BJ (cell line): ENCODE data around the gene IGFBP2. TPM values are rescaled to one million over a fixed set of nuclear protein-coding genes. Genes with fewer than 3 reads are reported as not detected.

Experiments
- CTCF ChIA-PET: fragments of 350-600 bp; formaldehyde crosslinking; extraction: SDS; loops from one replicate; lab custom pipeline; 2021; ENCODE audit warnings: antibody characterized with exemption, inconsistent platforms; lab: Yijun Ruan, JAX
- POLR2A ChIA-PET: fragments of 300-600 bp; sonication (Branson Sonifier 250); formaldehyde crosslinking; extraction: SDS; loops from one replicate; lab custom pipeline; 2021; ENCODE audit warnings: antibody characterized with exemption; lab: Charles Lee
- DNase-seq: peaks from one replicate; pipeline ENCODE4 v3.0.0-alpha.2; 2011; ENCODE audit warnings: low read depth
- H3K27me3 ChIP-seq: 2 replicates; pipeline ENCODE4 v1.6.0; 2011; ENCODE audit warnings: low read length; ENCODE audit not compliant: control insufficient read depth, insufficient read depth
- H3K36me3 ChIP-seq: 2 replicates; pipeline ENCODE4 v1.5.1; 2011; ENCODE audit warnings: low read length; ENCODE audit not compliant: control insufficient read depth, insufficient read depth
- H3K4me3 ChIP-seq: 2 replicates; pipeline ENCODE4 v1.5.1; 2011; ENCODE audit warnings: low read depth, mild to moderate bottlenecking, control low read depth, low read length
- polyA plus RNA-seq: library from polyadenylated mRNA; depleted of rRNA; stranded (reverse); fragments of >200 nt; gene quantifications from 2 replicates; pipeline ENCODE4 v1.2.3, GENCODE V29; 2011
- TF ChIP-seq, protein P1 (sequence below): IDR thresholded peaks from 2 replicates; pipeline ENCODE4 v1.5.1; 2011; ENCODE audit warnings: low read depth, mild to moderate bottlenecking, control low read depth, inconsistent platforms, low read length, moderate library complexity; ENCODE audit not compliant: insufficient read depth

The IGFBP2 gene
- polyA plus RNA-seq, 1 experiment = 142 TPM

DNA sequence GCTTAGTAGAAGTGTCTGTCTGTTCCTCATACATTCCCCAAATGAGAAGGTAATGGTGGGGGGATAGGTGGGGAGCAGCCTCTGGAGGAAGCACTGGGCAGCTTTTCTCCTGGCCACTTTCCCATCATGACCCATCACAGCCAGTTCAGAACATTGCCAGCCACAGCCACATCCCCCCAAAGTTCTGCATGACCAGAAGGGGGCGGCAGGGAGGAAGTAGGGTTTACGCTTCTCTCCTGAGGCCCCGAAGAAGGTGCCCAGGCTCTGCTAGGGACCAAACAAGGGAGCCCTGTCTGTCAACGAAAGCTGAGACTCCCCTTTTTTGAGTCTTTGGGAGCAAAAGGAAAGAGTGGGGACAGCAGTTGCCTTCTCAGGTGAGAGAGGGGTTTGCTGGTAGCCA lies 54.4 kb downstream of the IGFBP2 start:
- H3K36me3 ChIP-seq = peaks cover 11% of the 10 kb centered on the region
- POLR2A ChIA-PET = no interaction called here
- TF ChIP-seq, protein P1, sequence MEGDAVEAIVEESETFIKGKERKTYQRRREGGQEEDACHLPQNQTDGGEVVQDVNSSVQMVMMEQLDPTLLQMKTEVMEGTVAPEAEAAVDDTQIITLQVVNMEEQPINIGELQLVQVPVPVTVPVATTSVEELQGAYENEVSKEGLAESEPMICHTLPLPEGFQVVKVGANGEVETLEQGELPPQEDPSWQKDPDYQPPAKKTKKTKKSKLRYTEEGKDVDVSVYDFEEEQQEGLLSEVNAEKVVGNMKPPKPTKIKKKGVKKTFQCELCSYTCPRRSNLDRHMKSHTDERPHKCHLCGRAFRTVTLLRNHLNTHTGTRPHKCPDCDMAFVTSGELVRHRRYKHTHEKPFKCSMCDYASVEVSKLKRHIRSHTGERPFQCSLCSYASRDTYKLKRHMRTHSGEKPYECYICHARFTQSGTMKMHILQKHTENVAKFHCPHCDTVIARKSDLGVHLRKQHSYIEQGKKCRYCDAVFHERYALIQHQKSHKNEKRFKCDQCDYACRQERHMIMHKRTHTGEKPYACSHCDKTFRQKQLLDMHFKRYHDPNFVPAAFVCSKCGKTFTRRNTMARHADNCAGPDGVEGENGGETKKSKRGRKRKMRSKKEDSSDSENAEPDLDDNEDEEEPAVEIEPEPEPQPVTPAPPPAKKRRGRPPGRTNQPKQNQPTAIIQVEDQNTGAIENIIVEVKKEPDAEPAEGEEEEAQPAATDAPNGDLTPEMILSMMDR = peak; percentile 45
- DNase-seq = no peak
- no peak overlapping the region for H3K4me3 ChIP-seq
- no peaks in the 10 kb centered on the region for H3K27me3 ChIP-seq
- CTCF ChIA-PET = interaction anchor here (0.6 to 1.4 kb wide), 6 partner anchors 22 to 1053 kb away, joined by 3 to 6 read pairs (median 3); no protein-coding TSS in a partner anchor

DNA sequence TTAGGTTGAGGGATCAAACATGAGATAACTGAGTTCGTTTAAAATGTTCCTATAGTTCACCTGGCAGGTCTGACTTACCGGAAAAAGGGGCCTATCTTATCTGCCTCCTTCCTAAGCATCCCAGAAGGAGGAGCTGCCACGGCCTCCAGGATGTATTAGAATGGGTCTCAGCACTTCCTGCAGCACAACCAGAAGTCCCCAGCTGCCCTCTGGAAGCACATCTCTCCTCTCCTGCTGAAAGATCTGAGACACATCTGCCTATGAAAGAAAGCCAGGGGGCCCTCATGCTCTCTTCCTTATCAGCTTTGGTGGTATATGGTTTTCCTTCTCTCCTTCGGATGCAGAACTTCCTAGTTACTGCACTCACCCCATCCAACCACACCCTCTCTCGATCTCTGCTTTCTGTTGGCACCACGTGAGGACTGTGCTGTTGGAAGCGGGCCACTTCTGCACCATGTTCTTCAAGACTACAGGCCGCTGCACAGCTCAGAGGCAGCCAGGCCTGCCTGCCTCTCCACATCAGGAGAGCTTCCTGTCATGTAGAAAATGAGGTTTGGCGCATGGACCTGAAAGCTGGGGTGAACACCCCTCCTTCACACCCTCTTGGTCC lies 55.6 kb downstream of the IGFBP2 start:
- ChIA-PET POLR2A (interaction anchor here (1.0 kb wide), 1 partner anchor 807 kb away, joined by 3 read pairs; no protein-coding TSS in a partner anchor), CTCF (interaction anchor here (0.8 to 1.0 kb wide), 3 partner anchors 23 to 1024 kb away, joined by 3 read pairs; no protein-coding TSS in a partner anchor)
- TF ChIP-seq, protein P1 = no peak
- DNase-seq = no peak
- Histone ChIP-seq H3K4me3 (no peak overlapping the region), H3K36me3 (peaks cover 11% of the 10 kb centered on the region), H3K27me3 (no peaks in the 10 kb centered on the region)

GRCh38 chr2:216689397-216689796 lies 56.2 kb downstream of the IGFBP2 start:
- TF ChIP-seq, protein P1 = no peak
- Histone ChIP-seq H3K4me3 (no peak overlapping the region), H3K27me3 (no peaks in the 10 kb centered on the region), H3K36me3 (peaks cover 11% of the 10 kb centered on the region)
- CTCF ChIA-PET = interaction anchor here (0.8 to 1.0 kb wide), 3 partner anchors 23 to 1024 kb away, joined by 3 read pairs; no protein-coding TSS in a partner anchor
- DNase-seq = no peak
- POLR2A ChIA-PET = interaction anchor here (1.0 kb wide), 1 partner anchor 807 kb away, joined by 3 read pairs; no protein-coding TSS in a partner anchor

DNA sequence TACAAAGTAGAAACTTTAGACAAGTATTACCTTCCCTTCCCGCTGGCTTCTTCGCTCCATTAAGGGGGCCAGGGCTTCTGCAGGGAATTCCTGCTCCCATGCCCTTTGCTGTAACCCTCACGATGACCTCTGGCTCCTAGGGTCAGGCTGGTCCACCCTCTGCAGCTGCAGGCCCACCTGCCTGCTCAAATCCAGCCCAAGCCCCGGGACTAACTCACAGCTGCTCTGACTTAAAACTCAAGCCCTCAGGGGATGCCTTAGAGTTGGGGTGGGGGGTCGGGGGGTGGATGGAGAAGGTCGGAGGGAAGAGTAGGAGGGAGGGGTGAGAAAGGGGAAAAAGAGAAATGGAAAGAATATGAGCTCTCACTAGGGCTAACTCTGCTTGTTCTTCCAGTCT lies 57.2 kb downstream of the IGFBP2 start:
- Histone ChIP-seq H3K27me3 (no peaks in the 10 kb centered on the region), H3K4me3 (peak overlapping the region; percentile 20), H3K36me3 (peaks cover 11% of the 10 kb centered on the region)
- POLR2A ChIA-PET = no interaction called here
- TF ChIP-seq, protein P1 = no peak
- CTCF ChIA-PET = interaction anchor here (1.8 kb wide), 1 partner anchor 8 kb away, joined by 4 read pairs; no protein-coding TSS in a partner anchor
- DNase-seq = no peak
